Vagina (tissue), 2 donors: ENCODE measurements around the gene WDR38. TPM values are rescaled to one million over a fixed set of nuclear protein-coding genes. Genes with fewer than 3 reads are reported as not detected.
"Not testable (repeated sequence)": the region's sequence is repeated elsewhere in the genome, so short reads cannot be mapped to it uniquely, and the experiment has no call there.

Source experiments
- DNase-seq, 2 donors: peaks; one replicate each; pipeline ENCODE4 v3.0.0-alpha.2; 2017; ENCODE audit errors: extremely low spot score in 2 of 2
- H3K27ac ChIP-seq: fragments of 200-600 bp; sonication (generic); one replicate; pipeline ENCODE4 v1.5.1; 2019
- H3K27me3 ChIP-seq: fragments of 200-600 bp; sonication (generic); one replicate; pipeline ENCODE4 v1.5.1; 2019
- H3K36me3 ChIP-seq, 2 donors: fragments of 200-600 bp; sonication (generic); one replicate each; pipeline ENCODE4 v1.5.1; 2017 to 2019
- H3K4me1 ChIP-seq: fragments of 200-600 bp; sonication (generic); one replicate; pipeline ENCODE4 v1.5.1; 2019
- H3K4me3 ChIP-seq, 2 donors: fragments of 200-600 bp; sonication (generic); 1 replicate in 1 of 2; 2 replicates in 1 of 2; pipeline ENCODE4 v1.5.1; 2016 to 2019
- H3K9me3 ChIP-seq: fragments of 200-600 bp; sonication (generic); one replicate; pipeline ENCODE4 v1.5.1; 2019
- POLR2A ChIP-seq, 2 donors: fragments of 450-650 bp; IDR thresholded peaks; one replicate each; pipeline ENCODE4 v1.6.1; 2017; ENCODE audit warnings: antibody characterized with exemption in 2 of 2, mild to moderate bottlenecking in 2 of 2, moderate library complexity in 2 of 2
- POLR2AphosphoS5 ChIP-seq, 2 donors: sonication (generic); formaldehyde crosslinking; IDR thresholded peaks; one replicate each; pipeline ENCODE4 v1.9.0; 2017; ENCODE audit warnings: antibody characterized with exemption in 2 of 2, mild to moderate bottlenecking in 2 of 2, low read depth in 1 of 2; ENCODE audit not compliant: insufficient read depth in 1 of 2
- intact Hi-C: fragments of 100-400 bp; cut with DNase I; formaldehyde crosslinking; loops from one replicate; pipeline ENCODE4 v1.15.1; 2023
- total RNA-seq: library from RNA; depleted of rRNA; stranded (reverse); fragments of >200 nt; gene quantifications from one replicate; pipeline ENCODE4 v1.2.3, GENCODE V29; 2016
- TF ChIP-seq, protein P1 (sequence below), 3 experiments: fragments of 450-650 bp in 2 of 3; fragments of 200-600 bp in 1 of 3; sonication (generic) in 1 of 3; IDR thresholded peaks; one replicate each; pipeline ENCODE4 v1.5.1; 2017 to 2019; ENCODE audit warnings: antibody characterized with exemption in 3 of 3, mild to moderate bottlenecking in 2 of 3, moderate library complexity in 2 of 3

The WDR38 gene
- total RNA-seq, 1 donor from 2014 or later, result not detected

DNA sequence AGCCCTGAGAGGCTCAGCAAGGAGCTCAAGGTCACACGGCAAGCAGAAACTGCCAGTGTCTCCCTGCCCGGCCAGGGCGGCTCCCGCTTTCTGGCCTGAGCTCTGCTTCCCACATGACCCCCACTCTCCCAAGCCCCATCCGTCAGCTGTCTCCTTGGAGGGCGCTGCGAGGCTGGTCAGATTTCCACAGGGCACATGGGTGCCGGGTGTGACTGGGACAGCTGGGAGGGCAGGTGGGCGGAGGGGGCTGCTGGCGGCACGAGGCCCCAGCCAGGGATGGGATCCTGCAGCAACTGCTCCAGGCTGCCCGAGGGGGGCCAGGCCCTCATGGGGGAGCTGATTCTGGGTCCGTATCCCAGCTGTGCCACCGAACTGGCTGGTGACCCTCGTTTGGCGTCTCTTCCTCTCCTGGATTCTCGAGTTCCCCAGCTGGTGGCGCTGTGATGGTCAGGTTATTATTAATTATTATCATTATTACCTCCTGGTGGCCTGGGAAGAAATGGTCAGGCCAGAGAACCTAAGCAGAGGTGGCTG lies 12.9 kb upstream of the WDR38 start:
- intact Hi-C loops, result no loop called here

DNA sequence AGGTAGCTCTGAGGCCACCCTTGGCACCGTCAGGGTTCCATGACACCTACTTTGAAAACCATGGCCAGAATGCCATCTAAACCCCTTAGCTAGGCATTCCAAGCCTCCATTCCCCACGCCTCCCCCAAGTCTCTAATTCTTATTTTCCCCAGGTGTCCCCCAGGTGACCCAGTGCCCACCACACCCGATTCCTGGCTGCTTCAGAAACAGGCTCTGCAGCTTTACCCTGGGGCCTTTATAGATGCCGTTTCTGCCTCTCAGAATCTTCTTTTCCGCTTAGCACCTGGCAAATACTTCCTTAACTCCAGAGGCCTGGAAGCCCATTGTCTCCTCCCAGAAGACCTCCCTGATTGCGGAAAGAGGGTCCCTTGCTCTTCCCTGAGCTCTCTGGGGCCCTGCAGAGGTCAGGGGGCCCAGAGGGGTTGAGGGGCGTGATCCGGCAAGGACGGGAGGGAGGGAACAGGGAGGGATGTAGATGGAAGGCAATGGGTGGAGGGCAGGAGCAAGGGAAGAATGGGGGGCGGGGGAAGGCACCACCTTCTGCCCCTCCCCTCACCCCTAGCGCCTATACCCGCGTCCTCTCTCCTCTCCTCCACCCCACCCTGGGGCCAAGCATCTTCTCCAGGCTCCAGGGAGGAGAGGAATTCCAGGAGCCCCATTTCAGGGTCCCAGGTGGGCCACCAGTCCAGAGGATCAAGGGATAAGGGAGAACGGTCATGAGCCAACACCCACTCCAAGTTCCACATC lies 12.0 kb upstream of the WDR38 start:
- Histone ChIP-seq H3K27me3 (no peaks in the 10 kb centered on the region), H3K36me3 (no peaks in the 10 kb centered on the region), H3K4me3 (no peak overlapping the region), H3K9me3 (no peaks in the 10 kb centered on the region), H3K27ac (no peak overlapping the region), H3K4me1 (no peaks in the 10 kb centered on the region)
- no peak for DNase-seq
- intact Hi-C loops, result no loop called here
- TF ChIP-seq POLR2AphosphoS5 (IDR thresholded peaks at IDR 0.05; ENCODE audit: insufficient read depth in 1 of 2, low read depth in 1 of 2) (no peak), POLR2A (IDR thresholded peaks at IDR 0.05) (no peak)
- TF ChIP-seq, protein P1, sequence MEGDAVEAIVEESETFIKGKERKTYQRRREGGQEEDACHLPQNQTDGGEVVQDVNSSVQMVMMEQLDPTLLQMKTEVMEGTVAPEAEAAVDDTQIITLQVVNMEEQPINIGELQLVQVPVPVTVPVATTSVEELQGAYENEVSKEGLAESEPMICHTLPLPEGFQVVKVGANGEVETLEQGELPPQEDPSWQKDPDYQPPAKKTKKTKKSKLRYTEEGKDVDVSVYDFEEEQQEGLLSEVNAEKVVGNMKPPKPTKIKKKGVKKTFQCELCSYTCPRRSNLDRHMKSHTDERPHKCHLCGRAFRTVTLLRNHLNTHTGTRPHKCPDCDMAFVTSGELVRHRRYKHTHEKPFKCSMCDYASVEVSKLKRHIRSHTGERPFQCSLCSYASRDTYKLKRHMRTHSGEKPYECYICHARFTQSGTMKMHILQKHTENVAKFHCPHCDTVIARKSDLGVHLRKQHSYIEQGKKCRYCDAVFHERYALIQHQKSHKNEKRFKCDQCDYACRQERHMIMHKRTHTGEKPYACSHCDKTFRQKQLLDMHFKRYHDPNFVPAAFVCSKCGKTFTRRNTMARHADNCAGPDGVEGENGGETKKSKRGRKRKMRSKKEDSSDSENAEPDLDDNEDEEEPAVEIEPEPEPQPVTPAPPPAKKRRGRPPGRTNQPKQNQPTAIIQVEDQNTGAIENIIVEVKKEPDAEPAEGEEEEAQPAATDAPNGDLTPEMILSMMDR (IDR thresholded peaks at IDR 0.05), result no peak

More for the DNA sequence above, 12.9 kb upstream of the WDR38 start:
- Histone ChIP-seq H3K27ac (no peak overlapping the region), H3K4me1 (peaks cover 2% of the 10 kb centered on the region), H3K9me3 (no peaks in the 10 kb centered on the region), H3K4me3 (no peak overlapping the region), H3K27me3 (no peaks in the 10 kb centered on the region), H3K36me3 (no peaks in the 10 kb centered on the region)
- TF ChIP-seq POLR2AphosphoS5 (IDR thresholded peaks at IDR 0.05; ENCODE audit: insufficient read depth in 1 of 2, low read depth in 1 of 2) (no peak), POLR2A (IDR thresholded peaks at IDR 0.05) (no peak)
- TF ChIP-seq, protein P1 (IDR thresholded peaks at IDR 0.05), result no peak
- no peak for DNase-seq

DNA sequence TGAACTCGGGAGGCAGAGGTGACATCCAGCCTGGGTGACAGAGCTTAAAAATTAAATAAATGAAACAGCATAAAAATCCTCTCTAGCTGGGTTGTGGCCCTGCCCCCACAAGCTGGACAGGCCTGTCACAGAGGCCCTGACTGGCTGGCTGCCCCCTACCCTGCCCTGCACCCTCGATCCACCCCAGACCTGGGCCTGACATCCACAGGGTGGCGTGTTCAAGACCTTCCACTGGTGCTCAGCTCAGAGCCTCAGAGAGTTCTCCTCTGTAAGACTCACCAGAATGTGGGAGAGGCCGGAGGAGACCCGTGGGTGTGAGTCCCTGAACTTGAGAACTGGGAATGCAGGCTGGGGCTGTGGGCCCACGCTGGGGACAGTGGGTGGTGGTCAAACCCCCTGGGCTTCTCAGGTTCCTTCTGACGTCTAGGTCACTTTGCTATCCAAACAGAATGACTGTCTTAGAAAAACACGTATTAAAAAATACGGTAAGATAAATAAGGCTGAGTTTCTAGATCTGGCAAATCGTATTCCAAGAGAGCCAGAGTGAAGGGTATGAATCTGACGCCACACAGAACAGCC lies 9.7 kb upstream of the WDR38 start:
- intact Hi-C loops, result no loop called here

DNA sequence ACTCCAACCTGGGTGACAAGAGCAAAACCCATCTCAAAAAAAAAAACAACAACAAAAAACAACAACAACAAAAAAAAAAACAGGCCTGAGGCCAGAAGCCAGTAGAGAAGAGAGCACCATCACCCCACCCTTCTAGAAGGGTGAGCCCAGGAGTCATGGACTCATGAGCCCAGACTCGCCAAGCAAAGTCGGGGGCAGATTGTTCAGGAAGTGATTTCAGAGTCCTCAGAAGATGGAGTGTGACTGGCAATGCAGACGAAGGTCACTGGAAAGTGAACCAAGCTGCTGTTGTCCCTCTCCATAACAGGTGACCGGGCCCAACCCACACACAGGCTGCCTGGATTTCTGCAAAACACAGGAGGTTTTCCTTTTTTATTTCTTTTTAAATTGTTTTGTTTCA lies 9.0 kb upstream of the WDR38 start:
- intact Hi-C loops, result no loop called here
- Histone ChIP-seq H3K27ac (no peak overlapping the region), H3K4me3 (no peak overlapping the region), H3K36me3 (no peaks in the 10 kb centered on the region), H3K27me3 (no peaks in the 10 kb centered on the region), H3K4me1 (no peaks in the 10 kb centered on the region), H3K9me3 (no peaks in the 10 kb centered on the region)
- no peak for DNase-seq
- TF ChIP-seq POLR2AphosphoS5 (IDR thresholded peaks at IDR 0.05; ENCODE audit: insufficient read depth in 1 of 2, low read depth in 1 of 2) (no peak), POLR2A (IDR thresholded peaks at IDR 0.05) (no peak)
- TF ChIP-seq, protein P1 (IDR thresholded peaks at IDR 0.05), result no peak

More for the DNA sequence above, 9.7 kb upstream of the WDR38 start:
- H3K4me1 ChIP-seq, result no peaks in the 10 kb centered on the region
- H3K27me3 ChIP-seq, result no peaks in the 10 kb centered on the region
- H3K9me3 ChIP-seq, result no peaks in the 10 kb centered on the region
- DNase-seq, result no peak
- no peaks in the 10 kb centered on the region for H3K36me3 ChIP-seq
- no peak for TF ChIP-seq POLR2A (IDR thresholded peaks at IDR 0.05)
- H3K4me3 ChIP-seq, result no peak overlapping the region
- H3K27ac ChIP-seq, result no peak overlapping the region

DNA sequence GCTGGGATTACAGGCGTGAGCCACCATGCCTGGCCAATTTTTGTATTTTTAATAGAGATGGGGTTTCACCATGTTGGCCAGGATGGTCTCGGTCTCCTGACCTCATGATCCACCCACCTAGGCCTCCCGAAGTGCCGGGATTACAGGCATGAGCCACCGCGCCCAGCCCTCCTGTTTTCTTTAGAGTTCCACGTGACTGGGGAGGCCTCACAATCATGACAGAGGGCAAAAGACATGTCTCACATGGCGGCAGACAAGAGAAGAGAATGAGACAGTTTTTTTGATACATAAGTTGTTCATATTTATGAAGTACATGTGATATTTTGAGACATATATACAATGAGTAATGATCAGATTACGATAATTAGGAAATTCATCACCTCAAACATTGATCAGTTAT lies 6.8 kb upstream of the WDR38 start:
- DNase-seq, H3K9me3 ChIP-seq, H3K36me3 ChIP-seq, H3K27ac ChIP-seq, H3K4me3 ChIP-seq, H3K27me3 ChIP-seq, intact Hi-C loops, H3K4me1 ChIP-seq: not testable (repeated sequence)

DNA sequence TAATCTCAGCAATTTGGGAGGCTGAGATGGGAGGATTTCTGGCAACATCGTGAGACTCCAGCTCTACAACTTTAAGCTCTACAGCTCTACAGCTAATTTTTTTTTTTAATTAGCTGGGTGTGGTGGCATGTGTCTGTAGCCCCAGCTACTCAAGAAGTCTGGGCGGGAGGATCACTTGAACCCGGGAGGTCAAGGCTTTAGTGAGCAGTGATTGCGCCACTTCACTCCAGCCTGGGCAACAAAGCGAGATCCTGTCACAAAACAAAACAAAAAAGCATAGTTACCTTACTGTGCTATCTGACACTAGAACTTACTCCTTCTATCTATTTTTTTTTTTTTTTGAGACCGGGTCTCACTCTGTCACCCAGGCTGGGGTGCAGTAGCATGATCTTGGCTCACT lies 6.3 kb upstream of the WDR38 start:
- Histone ChIP-seq H3K27me3 (no peaks in the 10 kb centered on the region), H3K9me3 (no peaks in the 10 kb centered on the region), H3K4me1 (peaks cover 3% of the 10 kb centered on the region), H3K36me3 (no peaks in the 10 kb centered on the region), H3K4me3 (no peak overlapping the region), H3K27ac (no peak overlapping the region)
- DNase-seq, result no peak
- no peak for TF ChIP-seq POLR2A (IDR thresholded peaks at IDR 0.05)
- TF ChIP-seq POLR2AphosphoS5 (IDR thresholded peaks at IDR 0.05; ENCODE audit: insufficient read depth in 1 of 2, low read depth in 1 of 2), result no peak
- TF ChIP-seq, protein P1 (IDR thresholded peaks at IDR 0.05), result no peak
- intact Hi-C loops, result no loop called here
